ENCODE data around the gene PRPF38B. TPM values are rescaled to one million over a fixed set of nuclear protein-coding genes. Genes with fewer than 3 reads are reported as not detected.

PRPF38B gene
- polyA plus RNA-seq, 3 donors: 69.7 to 72.0 (median 70.1) TPM

Other genes with a start within 250 kb of the PRPF38B start
- not detected for gene NBPF6, start 242.0 kb upstream of the PRPF38B start, polyA plus RNA-seq (ENCODE audit: insufficient read length in 3 of 3)
- gene EEIG2, start 132.2 kb upstream of the PRPF38B start, polyA plus RNA-seq (ENCODE audit: insufficient read length in 3 of 3): 10 to 100 TPM; 18.5 to 19.0 (median 18.7) TPM
- gene HENMT1, start 31.2 kb upstream of the PRPF38B start, polyA plus RNA-seq (ENCODE audit: insufficient read length in 3 of 3): 10 to 100 TPM; 12.3 to 14.6 (median 13.8) TPM
- gene FNDC7, start 20.6 kb downstream of the PRPF38B start, polyA plus RNA-seq (ENCODE audit: insufficient read length in 3 of 3): not detected
- gene STXBP3, start 54.4 kb downstream of the PRPF38B start, polyA plus RNA-seq (ENCODE audit: insufficient read length in 3 of 3): 10 to 100 TPM; 66.9 to 68.4 (median 67.6) TPM
- gene AKNAD1, start 164.8 kb downstream of the PRPF38B start, polyA plus RNA-seq (ENCODE audit: insufficient read length in 3 of 3): not detected
- 10 to 100 TPM; 17.5 to 20.7 (median 17.9) TPM for gene GPSM2, start 184.7 kb downstream of the PRPF38B start, polyA plus RNA-seq (ENCODE audit: insufficient read length in 3 of 3)

All from right renal cortex interstitium (tissue), 3 donors.